GM19438 (cell line): ENCODE data around the gene THSD7B.
"Not testable (repeated sequence)": the region's sequence is repeated elsewhere in the genome, so short reads cannot be mapped to it uniquely, and the experiment has no call there.

Experiments used
- ATAC-seq: cut with Tn5 transposase; IDR thresholded peaks from one replicate; pipeline ENCODE4 v1.9.1; 2021; ENCODE audit warnings: low read depth; ENCODE audit not compliant: unreplicated experiment

THSD7B gene, protein sequence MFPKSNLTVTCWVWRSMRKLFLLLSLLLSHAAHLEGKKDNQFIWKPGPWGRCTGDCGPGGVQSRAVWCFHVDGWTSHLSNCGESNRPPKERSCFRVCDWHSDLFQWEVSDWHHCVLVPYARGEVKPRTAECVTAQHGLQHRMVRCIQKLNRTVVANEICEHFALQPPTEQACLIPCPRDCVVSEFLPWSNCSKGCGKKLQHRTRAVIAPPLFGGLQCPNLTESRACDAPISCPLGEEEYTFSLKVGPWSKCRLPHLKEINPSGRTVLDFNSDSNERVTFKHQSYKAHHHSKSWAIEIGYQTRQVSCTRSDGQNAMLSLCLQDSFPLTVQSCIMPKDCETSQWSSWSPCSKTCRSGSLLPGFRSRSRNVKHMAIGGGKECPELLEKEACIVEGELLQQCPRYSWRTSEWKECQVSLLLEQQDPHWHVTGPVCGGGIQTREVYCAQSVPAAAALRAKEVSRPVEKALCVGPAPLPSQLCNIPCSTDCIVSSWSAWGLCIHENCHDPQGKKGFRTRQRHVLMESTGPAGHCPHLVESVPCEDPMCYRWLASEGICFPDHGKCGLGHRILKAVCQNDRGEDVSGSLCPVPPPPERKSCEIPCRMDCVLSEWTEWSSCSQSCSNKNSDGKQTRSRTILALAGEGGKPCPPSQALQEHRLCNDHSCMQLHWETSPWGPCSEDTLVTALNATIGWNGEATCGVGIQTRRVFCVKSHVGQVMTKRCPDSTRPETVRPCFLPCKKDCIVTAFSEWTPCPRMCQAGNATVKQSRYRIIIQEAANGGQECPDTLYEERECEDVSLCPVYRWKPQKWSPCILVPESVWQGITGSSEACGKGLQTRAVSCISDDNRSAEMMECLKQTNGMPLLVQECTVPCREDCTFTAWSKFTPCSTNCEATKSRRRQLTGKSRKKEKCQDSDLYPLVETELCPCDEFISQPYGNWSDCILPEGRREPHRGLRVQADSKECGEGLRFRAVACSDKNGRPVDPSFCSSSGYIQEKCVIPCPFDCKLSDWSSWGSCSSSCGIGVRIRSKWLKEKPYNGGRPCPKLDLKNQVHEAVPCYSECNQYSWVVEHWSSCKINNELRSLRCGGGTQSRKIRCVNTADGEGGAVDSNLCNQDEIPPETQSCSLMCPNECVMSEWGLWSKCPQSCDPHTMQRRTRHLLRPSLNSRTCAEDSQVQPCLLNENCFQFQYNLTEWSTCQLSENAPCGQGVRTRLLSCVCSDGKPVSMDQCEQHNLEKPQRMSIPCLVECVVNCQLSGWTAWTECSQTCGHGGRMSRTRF (N-terminal part only)

GRCh38 chr2:136765256-136766072 is at the start of gene THSD7B:
Gene THSD7B, plus strand, starts transcription at chr2:136765545. Its CDS starts 116,634 bp downstream, at chr2:136882179.
- no peak for ATAC-seq

DNA sequence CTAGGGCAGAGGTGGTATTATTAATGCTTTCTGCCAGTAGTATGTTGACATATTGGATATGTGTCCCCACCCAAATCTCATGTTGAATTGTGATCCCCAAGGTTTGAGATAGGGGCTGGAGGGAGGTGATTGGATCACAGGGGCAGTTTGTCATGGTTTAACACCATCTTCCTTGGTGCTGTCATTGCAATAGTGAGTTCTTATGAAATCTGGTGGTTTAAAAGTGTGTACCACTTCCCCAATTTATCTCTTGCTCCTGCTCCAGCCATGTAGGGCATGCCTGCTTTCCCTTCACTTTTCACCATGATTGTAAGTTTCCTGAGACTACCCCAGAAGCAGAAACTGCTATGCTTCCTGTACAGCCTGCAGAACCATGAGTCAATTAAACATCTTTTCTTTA is 47.1 kb upstream of the THSD7B start:
- no peak for ATAC-seq

- no peak for ATAC-seq
Observed at GRCh38 chr2:136727973-136728699, 37.2 kb upstream of the THSD7B start.

DNA sequence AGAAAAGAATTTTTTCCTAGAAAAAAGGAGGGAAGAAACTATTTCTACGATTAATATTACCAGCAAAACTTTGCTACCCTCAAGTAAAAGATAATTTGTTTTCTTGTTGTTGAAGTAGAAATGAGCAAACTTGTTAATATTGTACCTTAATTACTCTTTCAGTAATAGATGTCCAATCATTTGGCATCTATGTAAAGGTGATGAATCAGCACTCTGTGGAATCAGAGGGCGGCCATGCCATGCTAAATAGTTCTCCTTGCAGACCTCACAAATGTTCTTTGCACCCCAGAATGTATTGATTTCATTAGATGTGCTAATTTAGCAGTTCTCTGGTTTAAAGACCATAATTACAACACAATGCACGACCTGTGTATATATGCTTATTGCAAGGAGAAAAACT is 29.1 kb upstream of the THSD7B start:
- ATAC-seq: no peak

GRCh38 chr2:136738044-136738443 is 27.3 kb upstream of the THSD7B start:
- ATAC-seq: no peak

GRCh38 chr2:136741471-136741870 is 23.9 kb upstream of the THSD7B start:
- ATAC-seq: no peak

DNA sequence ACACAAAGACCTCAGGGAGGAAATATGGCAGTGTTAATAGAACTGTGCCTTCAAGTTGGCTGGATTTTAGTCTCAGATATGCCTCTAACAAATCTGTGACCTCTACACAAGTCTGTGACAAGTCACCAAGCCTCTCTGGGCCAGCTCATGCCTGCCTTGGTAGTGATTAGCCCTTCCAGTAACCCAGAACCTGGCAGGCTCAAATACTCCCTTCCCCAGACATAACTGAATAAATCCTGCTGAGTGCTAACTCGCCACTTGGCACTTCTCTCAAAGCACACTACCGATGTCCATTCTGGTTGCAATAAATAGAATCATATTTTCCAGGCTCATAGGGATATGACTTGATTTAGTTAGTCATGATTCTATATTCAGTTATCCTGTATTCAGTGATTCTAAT is 15.3 kb upstream of the THSD7B start:
- ATAC-seq: no peak

DNA sequence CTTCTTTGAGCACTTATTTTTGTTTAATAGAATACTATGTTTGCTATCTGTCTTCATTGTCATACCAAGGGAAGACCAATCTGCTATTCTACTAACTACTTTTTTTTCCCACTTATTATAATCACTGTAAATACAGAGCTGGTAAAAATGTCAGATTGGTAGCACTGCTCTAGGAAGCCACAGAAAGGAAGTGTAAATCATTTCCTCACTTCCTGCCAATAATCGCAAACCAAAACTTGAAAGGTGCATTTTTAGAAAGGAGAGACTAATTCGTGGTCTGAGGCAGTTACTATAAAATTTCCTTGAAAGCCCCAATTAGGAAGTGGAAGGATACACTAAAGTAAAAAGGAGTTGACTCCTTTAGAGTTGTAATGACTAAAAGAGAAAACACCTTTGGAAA is 13.9 kb upstream of the THSD7B start:
- no peak for ATAC-seq

- ATAC-seq: not testable (repeated sequence)
Observed at GRCh38 chr2:136758504-136758903, 6.8 kb upstream of the THSD7B start.

GRCh38 chr2:136764452-136765255 is 691 bp upstream of the THSD7B start:
- no peak for ATAC-seq

DNA sequence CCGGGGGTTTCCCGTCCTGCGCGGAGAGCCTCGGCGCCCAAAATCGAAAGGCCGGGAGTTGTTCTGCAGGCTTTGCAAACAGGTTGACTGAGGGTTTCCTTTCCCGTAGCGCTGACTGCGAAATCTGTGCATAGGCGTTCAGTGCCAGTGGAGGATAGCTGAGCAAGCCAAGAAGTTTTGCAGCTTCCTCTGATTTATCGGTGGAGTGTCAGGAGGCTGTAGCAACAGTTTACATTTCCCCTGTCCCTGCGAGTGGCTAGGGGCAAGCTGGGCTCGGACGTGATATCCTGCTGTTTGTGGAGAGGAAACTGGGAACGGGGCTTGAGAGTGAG is 694 bp downstream of the THSD7B start:
- no peak for ATAC-seq

- ATAC-seq: no peak
Observed at GRCh38 chr2:136767030-136767429, 1.7 kb downstream of the THSD7B start.

GRCh38 chr2:136769871-136770270 is 4.5 kb downstream of the THSD7B start:
- ATAC-seq: no peak

- ATAC-seq: no peak
Observed at GRCh38 chr2:136770384-136770783, 5.0 kb downstream of the THSD7B start.

- no peak for ATAC-seq
Observed at GRCh38 chr2:136777391-136777790, 12.0 kb downstream of the THSD7B start.

DNA sequence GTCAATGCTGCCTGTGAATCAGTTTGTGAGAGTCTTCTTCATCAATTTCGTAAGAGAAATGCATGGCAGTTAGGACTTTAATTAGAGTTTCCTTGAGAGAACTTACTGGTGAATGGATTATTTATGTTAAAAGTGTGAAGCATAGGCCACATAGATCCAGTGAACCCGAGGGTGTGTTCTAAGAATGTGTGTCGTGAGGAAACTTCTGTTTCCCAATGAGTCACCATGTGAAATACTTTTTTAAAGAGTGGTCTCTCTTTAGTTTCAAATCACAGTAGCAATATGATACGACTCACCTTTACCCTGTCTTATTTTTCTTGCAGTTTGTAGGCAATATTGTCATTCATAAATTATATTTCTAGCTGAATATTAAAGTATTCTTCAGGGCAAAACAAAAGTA is 18.5 kb downstream of the THSD7B start:
- ATAC-seq: no peak

DNA sequence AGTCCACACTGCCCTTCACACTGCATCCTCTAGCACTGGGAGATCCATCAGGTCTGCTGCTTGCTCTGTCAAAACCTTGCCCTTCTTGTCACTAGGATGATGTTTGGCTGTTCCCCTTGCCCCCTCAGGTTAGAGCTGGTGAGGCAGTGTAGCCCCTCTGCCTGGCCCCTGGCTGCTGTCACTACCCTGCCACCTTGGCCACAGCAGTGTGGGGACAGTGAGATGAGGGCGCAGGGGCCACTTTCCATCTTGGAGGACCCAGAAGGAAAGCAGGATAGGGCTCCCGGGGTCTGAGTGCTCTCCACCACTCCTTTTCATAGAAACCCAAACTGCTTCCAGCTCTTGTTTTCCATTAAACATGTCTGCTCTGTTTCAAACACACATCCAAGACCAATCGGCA is 19.9 kb downstream of the THSD7B start:
- no peak for ATAC-seq

DNA sequence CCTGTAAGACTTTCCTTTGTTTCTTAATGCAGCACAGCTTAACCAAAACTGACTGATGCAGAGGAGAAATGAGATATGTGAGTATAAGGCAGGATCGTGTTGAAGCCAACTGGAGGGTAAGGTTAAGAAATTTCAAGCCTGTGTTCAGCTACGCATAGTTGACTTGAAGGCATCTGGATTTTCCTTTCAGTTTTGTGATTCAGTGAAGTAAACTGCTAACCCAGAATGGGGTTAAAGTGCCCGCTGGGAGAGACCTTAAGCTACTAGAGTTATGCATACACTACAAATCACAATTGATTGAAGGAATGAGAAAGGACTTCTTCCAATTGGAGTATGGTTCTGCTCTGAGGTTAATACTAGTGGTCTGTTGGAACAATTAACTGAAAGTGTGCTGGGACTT is 22.6 kb downstream of the THSD7B start:
- ATAC-seq: no peak

- no peak for ATAC-seq
Observed at GRCh38 chr2:136796339-136796738, 31.0 kb downstream of the THSD7B start.
